KG1 (cell line): ENCODE measurements around the gene POC1B.

Experiments used
- DNase-seq: peaks from one replicate; lab custom pipeline; 2025; lab: John Stamatoyannopoulos, UW

Gene POC1B

GRCh38 chr12:89497005-89497404 lies 28.8 kb downstream of the POC1B start:
- no peak for DNase-seq

GRCh38 chr12:89494411-89495231 lies 31.2 kb downstream of the POC1B start:
- no peak for DNase-seq

- no peak for DNase-seq
Measured at GRCh38 chr12:89493670-89494302, 32.1 kb downstream of the POC1B start.

GRCh38 chr12:89492883-89493282 lies 33.0 kb downstream of the POC1B start:
- no peak for DNase-seq

GRCh38 chr12:89490922-89491321 lies 34.9 kb downstream of the POC1B start:
- no peak for DNase-seq

GRCh38 chr12:89486264-89486663 lies 39.6 kb downstream of the POC1B start:
- no peak for DNase-seq

DNA sequence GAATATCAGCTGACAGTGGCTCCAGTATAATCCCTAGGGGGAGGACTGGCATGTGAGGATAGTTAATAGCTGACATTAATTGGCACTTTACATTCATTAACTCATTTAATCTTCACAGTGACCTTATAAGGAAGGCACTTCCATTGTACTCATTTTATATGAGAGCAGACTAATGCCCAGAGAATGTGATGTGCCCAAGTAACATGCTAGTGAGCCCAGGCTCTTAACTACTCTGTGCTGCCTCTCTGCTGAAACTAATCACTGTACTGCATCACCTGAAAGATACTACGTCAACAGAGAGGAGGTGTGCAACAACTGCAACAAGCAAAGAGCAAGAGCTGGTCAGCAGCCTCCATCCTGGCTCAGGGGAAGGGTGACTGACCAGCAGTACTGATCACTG lies 41.4 kb downstream of the POC1B start:
- no peak for DNase-seq

- DNase-seq: no peak
Measured at GRCh38 chr12:89481213-89481914, 44.5 kb downstream of the POC1B start.

DNA sequence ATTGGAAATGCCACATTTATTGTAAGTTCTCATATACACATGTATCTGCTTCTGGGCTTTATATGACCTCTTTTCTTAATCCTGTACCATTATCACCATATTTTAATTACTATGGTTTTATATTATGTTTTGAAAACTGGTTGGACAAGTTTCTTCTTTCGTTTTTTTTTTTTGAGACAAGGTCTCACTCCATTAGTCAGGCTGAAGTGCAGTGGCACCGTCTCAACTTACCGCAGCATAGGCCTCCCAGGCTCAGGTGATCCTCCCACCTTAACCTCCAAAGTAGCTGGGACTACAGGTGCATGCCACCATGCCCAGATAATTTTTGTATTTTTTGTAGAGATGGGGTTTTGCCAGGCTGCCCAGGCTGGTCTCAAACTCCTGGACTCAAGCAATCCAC lies 45.9 kb downstream of the POC1B start:
- no peak for DNase-seq

- DNase-seq: no peak
Measured at GRCh38 chr12:89477633-89478279, 48.1 kb downstream of the POC1B start.

GRCh38 chr12:89476904-89477595 lies 48.8 kb downstream of the POC1B start:
- no peak for DNase-seq

- no peak for DNase-seq
Measured at GRCh38 chr12:89476232-89476631, 49.6 kb downstream of the POC1B start.

DNA sequence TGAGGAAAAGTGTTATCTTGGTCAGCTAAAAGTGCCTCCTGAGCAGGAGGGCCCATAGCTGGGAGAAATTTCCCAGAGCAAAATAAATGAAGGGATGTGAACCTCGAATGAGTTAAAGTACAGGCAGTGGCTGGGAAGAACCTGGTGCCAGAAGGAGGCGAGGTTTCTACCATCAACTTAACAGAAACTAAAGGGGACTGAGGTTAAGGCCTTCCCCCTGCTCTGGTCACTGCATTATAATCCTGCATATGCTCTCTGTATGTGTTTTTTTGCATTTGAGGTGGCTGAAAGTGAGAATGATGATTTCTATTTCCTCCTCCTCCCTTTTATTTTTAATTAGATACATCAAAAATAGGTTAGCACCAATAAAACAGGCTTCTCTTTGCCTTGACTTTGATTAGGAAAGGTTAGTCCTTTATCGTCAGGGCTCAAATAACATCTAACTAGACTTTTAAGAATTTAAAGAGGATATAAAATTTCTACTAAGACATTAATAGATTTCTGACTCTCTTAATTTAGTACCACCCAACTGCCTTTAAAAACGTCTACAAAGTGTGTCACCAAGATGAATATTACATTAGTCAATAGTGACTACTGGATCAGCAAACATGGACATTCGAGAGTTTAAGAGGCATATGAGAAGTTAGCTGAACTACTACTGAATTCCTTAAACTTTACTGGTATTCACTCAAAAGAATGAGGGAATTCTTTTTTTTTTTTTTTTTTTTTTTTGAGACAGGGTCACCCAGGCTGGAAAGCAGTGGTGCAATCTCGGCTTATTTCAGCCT lies 50.5 kb downstream of the POC1B start:
- no peak for DNase-seq

- no peak for DNase-seq
Measured at GRCh38 chr12:89474615-89475014, 51.2 kb downstream of the POC1B start.

DNA sequence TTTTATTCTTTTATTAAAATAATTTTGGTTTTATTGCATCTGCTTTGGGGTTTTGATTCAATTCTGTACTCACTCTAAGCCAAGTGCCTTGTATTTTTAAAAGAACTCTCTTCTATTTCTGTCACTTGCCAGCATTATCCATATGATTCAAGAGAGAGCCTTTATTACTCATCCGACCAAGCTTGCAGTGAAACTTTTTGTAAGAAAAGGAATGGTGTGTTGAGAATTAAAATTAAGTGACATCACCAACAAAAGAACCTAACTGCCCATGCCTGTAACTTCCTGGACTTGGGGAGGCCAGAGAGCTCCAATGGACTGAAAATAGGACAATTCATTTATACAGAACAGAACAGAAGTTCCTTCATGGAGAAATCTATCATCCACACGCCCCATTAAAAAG lies 53.3 kb downstream of the POC1B start:
- DNase-seq: no peak

- no peak for DNase-seq
Measured at GRCh38 chr12:89470741-89471509, 54.9 kb downstream of the POC1B start.

GRCh38 chr12:89469361-89469760 lies 56.5 kb downstream of the POC1B start:
- DNase-seq: no peak

DNA sequence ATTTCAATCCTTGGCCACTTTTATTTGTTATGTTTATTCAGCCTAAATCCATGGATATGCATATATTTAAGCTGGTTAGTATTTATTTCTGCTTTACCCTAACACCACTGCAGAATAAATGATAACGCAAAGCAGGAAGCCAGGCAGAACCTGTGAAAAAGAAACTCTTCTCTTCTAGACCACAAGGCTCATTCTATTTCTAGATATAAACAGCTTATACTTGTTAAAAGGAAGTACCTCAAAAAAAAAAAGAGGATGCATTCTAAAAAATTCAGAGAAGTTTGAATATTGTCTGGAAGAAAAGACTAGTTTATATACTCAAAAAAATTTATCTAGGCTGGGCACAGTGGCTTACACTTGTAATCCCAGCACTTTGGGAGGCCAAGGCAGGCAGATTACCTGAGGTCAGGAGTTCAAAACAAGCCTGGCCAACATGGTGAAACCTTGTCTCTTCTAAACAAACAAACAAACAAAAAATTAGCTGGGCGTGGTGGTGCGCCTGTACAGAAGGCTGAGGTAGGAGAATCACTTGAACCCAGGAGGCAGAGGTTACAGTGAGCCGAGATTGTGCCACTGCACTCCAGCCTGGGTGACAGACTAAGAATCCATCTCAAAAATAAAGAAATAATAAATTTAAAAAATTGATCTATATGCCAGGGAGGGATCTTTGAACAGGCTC lies 57.1 kb downstream of the POC1B start:
- no peak for DNase-seq

DNA sequence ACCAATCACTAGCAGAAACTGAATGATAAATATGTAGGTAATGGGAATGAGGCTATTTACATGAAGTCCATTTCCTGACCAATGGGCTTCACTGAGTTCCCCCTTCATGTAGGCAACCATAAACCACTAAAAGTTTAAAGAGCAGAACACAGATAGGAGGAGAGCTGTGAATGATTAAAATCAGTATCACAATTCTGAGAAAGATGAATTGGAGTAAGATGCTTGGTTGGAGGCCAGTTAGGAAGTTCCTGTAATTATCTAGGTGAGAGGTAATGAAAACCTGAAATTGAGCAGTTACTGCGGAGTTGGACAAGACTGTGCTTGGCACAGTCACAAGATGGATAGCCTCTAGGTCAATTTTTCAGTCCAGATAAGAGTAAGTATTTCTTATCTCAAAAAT lies 57.8 kb downstream of the POC1B start:
- no peak for DNase-seq
